Measurements from ENCODE around the gene KLHL29.

DNA sequence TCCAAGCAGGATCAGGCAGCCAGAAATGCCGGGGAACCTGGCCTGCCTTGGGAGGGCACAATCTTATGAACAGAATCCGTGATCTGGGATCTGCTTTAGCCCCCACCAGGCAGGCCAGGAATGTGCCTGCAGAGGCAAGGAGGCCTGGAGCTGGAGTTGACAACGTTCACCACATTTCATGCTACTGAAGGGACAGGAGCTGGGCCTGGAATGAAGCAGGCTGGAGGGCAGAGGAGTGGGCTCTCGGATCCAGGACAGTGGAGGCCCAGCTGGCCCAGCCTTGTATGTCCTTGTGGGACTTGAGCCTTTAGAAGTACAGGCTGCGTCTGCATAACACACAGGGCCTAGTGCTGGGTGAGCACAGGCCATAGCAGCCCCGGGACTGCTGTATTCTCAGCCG is 91.8 kb downstream of the KLHL29 start:
- TF ChIP-seq, protein P1, sequence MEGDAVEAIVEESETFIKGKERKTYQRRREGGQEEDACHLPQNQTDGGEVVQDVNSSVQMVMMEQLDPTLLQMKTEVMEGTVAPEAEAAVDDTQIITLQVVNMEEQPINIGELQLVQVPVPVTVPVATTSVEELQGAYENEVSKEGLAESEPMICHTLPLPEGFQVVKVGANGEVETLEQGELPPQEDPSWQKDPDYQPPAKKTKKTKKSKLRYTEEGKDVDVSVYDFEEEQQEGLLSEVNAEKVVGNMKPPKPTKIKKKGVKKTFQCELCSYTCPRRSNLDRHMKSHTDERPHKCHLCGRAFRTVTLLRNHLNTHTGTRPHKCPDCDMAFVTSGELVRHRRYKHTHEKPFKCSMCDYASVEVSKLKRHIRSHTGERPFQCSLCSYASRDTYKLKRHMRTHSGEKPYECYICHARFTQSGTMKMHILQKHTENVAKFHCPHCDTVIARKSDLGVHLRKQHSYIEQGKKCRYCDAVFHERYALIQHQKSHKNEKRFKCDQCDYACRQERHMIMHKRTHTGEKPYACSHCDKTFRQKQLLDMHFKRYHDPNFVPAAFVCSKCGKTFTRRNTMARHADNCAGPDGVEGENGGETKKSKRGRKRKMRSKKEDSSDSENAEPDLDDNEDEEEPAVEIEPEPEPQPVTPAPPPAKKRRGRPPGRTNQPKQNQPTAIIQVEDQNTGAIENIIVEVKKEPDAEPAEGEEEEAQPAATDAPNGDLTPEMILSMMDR (IDR thresholded peaks at IDR 0.05; ENCODE audit: low read length) = no peak
- no peak for TF ChIP-seq EZH2 (optimal IDR thresholded peaks at IDR 0.05; ENCODE audit: low read depth, low read length)
